ENCODE measurements around the gene LBX2.

LBX2 gene

GRCh38 chr2:74534411-74534810 lies 35.0 kb upstream of the LBX2 start:
- Histone ChIP-seq H3K27me3 (ENCODE audit: control insufficient read depth, insufficient read depth, low read length) (no peaks in the 10 kb centered on the region), H3K4me1 (ENCODE audit: control insufficient read depth, insufficient read depth, low read length) (peaks cover 5% of the 10 kb centered on the region; the same call in 1 of the 2 replicates), H3K9me3 (ENCODE audit: control insufficient read depth, insufficient read depth, low read depth, low read length) (no peaks in the 10 kb centered on the region), H3K9ac (ENCODE audit: low read length) (no peak overlapping the region), H3K27ac (ENCODE audit: low read depth, low read length) (no peak overlapping the region), H3K36me3 (ENCODE audit: control insufficient read depth, insufficient read depth, low read length) (peaks cover 32% of the 10 kb centered on the region), H3K4me3 (ENCODE audit: low read depth, low read length) (no peak overlapping the region)

- Histone ChIP-seq H3K27ac (ENCODE audit: low read depth, low read length) (no peak overlapping the region), H3K4me1 (ENCODE audit: control insufficient read depth, insufficient read depth, low read length) (peaks cover 8% of the 10 kb centered on the region; the same call in 1 of the 2 replicates), H3K4me3 (ENCODE audit: low read depth, low read length) (no peak overlapping the region), H3K27me3 (ENCODE audit: control insufficient read depth, insufficient read depth, low read length) (no peaks in the 10 kb centered on the region), H3K9ac (ENCODE audit: low read length) (no peak overlapping the region), H3K36me3 (ENCODE audit: control insufficient read depth, insufficient read depth, low read length) (peaks cover 32% of the 10 kb centered on the region), H3K9me3 (ENCODE audit: control insufficient read depth, insufficient read depth, low read depth, low read length) (no peaks in the 10 kb centered on the region)
Observed at GRCh38 chr2:74533464-74533863, 34.1 kb upstream of the LBX2 start.

GRCh38 chr2:74532222-74532621 lies 32.8 kb upstream of the LBX2 start:
- no peaks in the 10 kb centered on the region for H3K27me3 ChIP-seq (ENCODE audit: control insufficient read depth, insufficient read depth, low read length)
- H3K9ac ChIP-seq (ENCODE audit: low read length) = no peak overlapping the region
- peaks cover 9% of the 10 kb centered on the region; the same call in 1 of the 2 replicates for H3K4me1 ChIP-seq (ENCODE audit: control insufficient read depth, insufficient read depth, low read length)
- H3K27ac ChIP-seq (ENCODE audit: low read depth, low read length) = no peak overlapping the region
- H3K36me3 ChIP-seq (ENCODE audit: control insufficient read depth, insufficient read depth, low read length) = peaks cover 44% of the 10 kb centered on the region
- no peak overlapping the region for H3K4me3 ChIP-seq (ENCODE audit: low read depth, low read length)
- H3K9me3 ChIP-seq (ENCODE audit: control insufficient read depth, insufficient read depth, low read depth, low read length) = no peaks in the 10 kb centered on the region

- Histone ChIP-seq H3K4me1 (ENCODE audit: control insufficient read depth, insufficient read depth, low read length) (peaks cover 9% of the 10 kb centered on the region; the same call in 1 of the 2 replicates), H3K27ac (ENCODE audit: low read depth, low read length) (no peak overlapping the region), H3K9me3 (ENCODE audit: control insufficient read depth, insufficient read depth, low read depth, low read length) (no peaks in the 10 kb centered on the region), H3K4me3 (ENCODE audit: low read depth, low read length) (no peak overlapping the region), H3K27me3 (ENCODE audit: control insufficient read depth, insufficient read depth, low read length) (no peaks in the 10 kb centered on the region), H3K36me3 (ENCODE audit: control insufficient read depth, insufficient read depth, low read length) (peaks cover 49% of the 10 kb centered on the region), H3K9ac (ENCODE audit: low read length) (no peak overlapping the region)
Observed at GRCh38 chr2:74531666-74532065, 32.3 kb upstream of the LBX2 start.

- Histone ChIP-seq H3K9ac (ENCODE audit: low read length) (peak overlapping the region; percentile 62), H3K4me3 (ENCODE audit: low read depth, low read length) (peak overlapping the region; percentile 99), H3K4me1 (ENCODE audit: control insufficient read depth, insufficient read depth, low read length) (peaks cover 12% of the 10 kb centered on the region), H3K27ac (ENCODE audit: low read depth, low read length) (no peak overlapping the region; the same call in 1 of the 2 replicates), H3K9me3 (ENCODE audit: control insufficient read depth, insufficient read depth, low read depth, low read length) (no peaks in the 10 kb centered on the region), H3K27me3 (ENCODE audit: control insufficient read depth, insufficient read depth, low read length) (no peaks in the 10 kb centered on the region), H3K36me3 (ENCODE audit: control insufficient read depth, insufficient read depth, low read length) (peaks cover 58% of the 10 kb centered on the region)
Observed at GRCh38 chr2:74530239-74531187, 31.1 kb upstream of the LBX2 start.

- Histone ChIP-seq H3K4me1 (ENCODE audit: control insufficient read depth, insufficient read depth, low read length) (peaks cover 12% of the 10 kb centered on the region), H3K9me3 (ENCODE audit: control insufficient read depth, insufficient read depth, low read depth, low read length) (no peaks in the 10 kb centered on the region), H3K4me3 (ENCODE audit: low read depth, low read length) (peak within 1 kb of the TSS; percentile 99), H3K27ac (ENCODE audit: low read depth, low read length) (peak within 1 kb of the TSS; percentile 90), H3K27me3 (ENCODE audit: control insufficient read depth, insufficient read depth, low read length) (no peaks in the 10 kb centered on the region), H3K36me3 (ENCODE audit: control insufficient read depth, insufficient read depth, low read length) (peaks cover 57% of the 10 kb centered on the region), H3K9ac (ENCODE audit: low read length) (peak within 1 kb of the TSS; percentile 97)
Observed at GRCh38 chr2:74529357-74530238, 30.2 kb upstream of the LBX2 start, which contains the start of the genes AUP1 and HTRA2. Gene AUP1 (minus strand): TSS chr2:74529706. CDS start chr2:74529629, 77 bp downstream. Gene HTRA2 (plus strand): TSS chr2:74529933. CDS start chr2:74530007, 74 bp downstream.

GRCh38 chr2:74528600-74529356 lies 29.4 kb upstream of the LBX2 start:
- H3K4me3 ChIP-seq (ENCODE audit: low read depth, low read length) = peak overlapping the region; percentile 99
- peak overlapping the region; percentile 97 for H3K9ac ChIP-seq (ENCODE audit: low read length)
- no peaks in the 10 kb centered on the region for H3K9me3 ChIP-seq (ENCODE audit: control insufficient read depth, insufficient read depth, low read depth, low read length)
- H3K27ac ChIP-seq (ENCODE audit: low read depth, low read length) = peak overlapping the region; percentile 90
- H3K4me1 ChIP-seq (ENCODE audit: control insufficient read depth, insufficient read depth, low read length) = peaks cover 12% of the 10 kb centered on the region
- no peaks in the 10 kb centered on the region for H3K27me3 ChIP-seq (ENCODE audit: control insufficient read depth, insufficient read depth, low read length)
- H3K36me3 ChIP-seq (ENCODE audit: control insufficient read depth, insufficient read depth, low read length) = peaks cover 50% of the 10 kb centered on the region

GRCh38 chr2:74527741-74528140 lies 28.3 kb upstream of the LBX2 start:
- no peak overlapping the region for H3K4me3 ChIP-seq (ENCODE audit: low read depth, low read length)
- peaks cover 6% of the 10 kb centered on the region; the same call in 1 of the 2 replicates for H3K27me3 ChIP-seq (ENCODE audit: control insufficient read depth, insufficient read depth, low read length)
- no peak overlapping the region for H3K27ac ChIP-seq (ENCODE audit: low read depth, low read length)
- no peak overlapping the region for H3K9ac ChIP-seq (ENCODE audit: low read length)
- peaks cover 41% of the 10 kb centered on the region for H3K36me3 ChIP-seq (ENCODE audit: control insufficient read depth, insufficient read depth, low read length)
- H3K9me3 ChIP-seq (ENCODE audit: control insufficient read depth, insufficient read depth, low read depth, low read length) = no peaks in the 10 kb centered on the region
- H3K4me1 ChIP-seq (ENCODE audit: control insufficient read depth, insufficient read depth, low read length) = peaks cover 12% of the 10 kb centered on the region

GRCh38 chr2:74526649-74527230 lies 27.3 kb upstream of the LBX2 start:
- Histone ChIP-seq H3K9ac (ENCODE audit: low read length) (no peak overlapping the region), H3K4me1 (ENCODE audit: control insufficient read depth, insufficient read depth, low read length) (peaks cover 12% of the 10 kb centered on the region), H3K27ac (ENCODE audit: low read depth, low read length) (no peak overlapping the region), H3K27me3 (ENCODE audit: control insufficient read depth, insufficient read depth, low read length) (peaks cover 16% of the 10 kb centered on the region; the same call in 1 of the 2 replicates), H3K36me3 (ENCODE audit: control insufficient read depth, insufficient read depth, low read length) (peaks cover 31% of the 10 kb centered on the region), H3K9me3 (ENCODE audit: control insufficient read depth, insufficient read depth, low read depth, low read length) (no peaks in the 10 kb centered on the region), H3K4me3 (ENCODE audit: low read depth, low read length) (no peak overlapping the region)
